ENCODE results near the gene PAQR3. TPM values are rescaled to one million over a fixed set of nuclear protein-coding genes. Genes with fewer than 3 reads are reported as not detected.

Gene PAQR3, protein sequence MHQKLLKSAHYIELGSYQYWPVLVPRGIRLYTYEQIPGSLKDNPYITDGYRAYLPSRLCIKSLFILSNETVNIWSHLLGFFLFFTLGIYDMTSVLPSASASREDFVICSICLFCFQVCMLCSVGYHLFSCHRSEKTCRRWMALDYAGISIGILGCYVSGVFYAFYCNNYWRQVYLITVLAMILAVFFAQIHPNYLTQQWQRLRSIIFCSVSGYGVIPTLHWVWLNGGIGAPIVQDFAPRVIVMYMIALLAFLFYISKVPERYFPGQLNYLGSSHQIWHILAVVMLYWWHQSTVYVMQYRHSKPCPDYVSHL
- total RNA-seq: 10 to 100 TPM; 13.0 to 15.2 TPM

DNA sequence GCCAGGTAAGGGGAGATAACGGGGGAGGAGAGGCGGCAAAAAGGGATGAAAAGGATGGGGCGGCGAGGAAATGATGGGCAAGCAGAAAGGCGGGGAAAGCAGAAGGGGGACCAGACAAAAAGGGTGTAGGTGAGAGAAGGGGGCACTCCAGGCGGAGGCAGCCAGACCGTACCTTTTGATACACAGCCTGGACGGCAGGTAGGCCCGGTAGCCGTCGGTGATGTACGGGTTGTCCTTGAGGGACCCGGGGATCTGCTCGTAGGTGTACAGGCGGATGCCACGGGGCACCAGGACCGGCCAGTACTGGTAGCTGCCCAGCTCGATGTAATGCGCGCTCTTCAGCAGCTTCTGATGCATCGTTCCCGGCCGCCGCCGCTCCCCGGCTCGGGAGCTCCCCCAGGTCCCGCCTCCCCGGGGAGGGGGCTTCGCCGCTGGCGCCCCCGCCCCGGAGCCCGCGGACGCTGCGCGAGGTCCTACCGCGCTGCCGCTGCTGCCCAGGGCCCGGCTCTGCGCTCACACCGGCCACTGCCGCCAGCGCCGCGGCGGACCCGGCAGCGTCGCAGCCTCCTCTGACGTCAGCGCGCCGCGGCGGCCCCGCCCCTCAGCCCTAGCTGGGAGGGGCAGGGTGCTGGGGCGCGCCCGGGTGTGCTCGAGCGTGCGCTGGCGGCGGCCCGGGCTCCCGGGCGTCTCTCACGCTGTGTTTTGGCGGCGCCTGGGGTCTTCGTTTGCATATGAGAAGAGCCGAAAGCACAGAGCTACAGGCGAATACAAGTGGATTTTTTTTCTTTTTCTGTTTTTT is at the start of gene PAQR3:
Gene PAQR3, minus strand, starts transcription at position 571 of the 799 bp plus-strand sequence. Its CDS starts 214 bp downstream, at position 357.
- POLR2A ChIA-PET: no interaction called here

DNA sequence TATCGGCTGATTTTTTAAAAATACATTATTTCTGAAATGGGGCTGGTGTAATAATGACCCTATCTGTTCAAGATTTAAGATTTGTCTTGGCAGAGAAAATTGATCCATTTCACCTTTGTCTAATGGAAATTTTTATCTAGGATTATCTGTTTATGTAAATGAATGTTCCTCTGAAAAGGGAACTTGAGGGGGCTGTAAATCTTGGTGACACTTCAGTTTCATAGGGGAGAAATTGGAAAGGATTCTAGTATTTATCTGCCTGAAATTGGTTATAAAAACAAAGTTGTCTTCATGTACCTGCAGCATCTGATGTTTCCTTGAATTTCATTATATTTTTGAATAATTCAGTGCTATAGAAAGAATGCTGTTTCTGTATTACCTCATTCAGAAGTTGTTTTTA is 48.4 kb upstream of the PAQR3 start:
- CTCF ChIA-PET: no interaction called here
- POLR2A ChIA-PET: no interaction called here

More for the DNA sequence above, at the start of gene PAQR3:
- CTCF ChIA-PET: interaction anchor here (0.7 to 1.5 kb wide), 2 partner anchors 12 to 13 kb away, joined by 3 to 4 read pairs; no protein-coding TSS in a partner anchor

DNA sequence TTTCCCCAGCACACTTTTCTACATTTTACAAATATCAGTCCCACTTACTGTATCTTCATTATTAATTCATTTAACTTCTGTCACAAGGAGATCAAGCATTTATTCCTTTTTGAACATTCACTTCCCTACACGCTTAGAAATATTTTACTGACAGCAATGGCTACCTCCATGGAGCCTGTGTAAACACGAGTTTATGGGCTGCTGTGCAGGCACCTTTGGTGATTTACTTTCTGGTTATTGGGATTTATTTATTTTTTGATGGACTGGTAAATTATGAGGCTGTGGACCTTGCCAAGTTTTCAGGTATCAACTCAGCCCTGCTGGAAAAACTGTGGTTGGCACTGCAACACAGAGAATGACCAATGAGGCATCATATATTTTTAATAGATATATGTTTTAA is 45.4 kb upstream of the PAQR3 start:
- ChIA-PET CTCF (no interaction called here), POLR2A (no interaction called here)

DNA sequence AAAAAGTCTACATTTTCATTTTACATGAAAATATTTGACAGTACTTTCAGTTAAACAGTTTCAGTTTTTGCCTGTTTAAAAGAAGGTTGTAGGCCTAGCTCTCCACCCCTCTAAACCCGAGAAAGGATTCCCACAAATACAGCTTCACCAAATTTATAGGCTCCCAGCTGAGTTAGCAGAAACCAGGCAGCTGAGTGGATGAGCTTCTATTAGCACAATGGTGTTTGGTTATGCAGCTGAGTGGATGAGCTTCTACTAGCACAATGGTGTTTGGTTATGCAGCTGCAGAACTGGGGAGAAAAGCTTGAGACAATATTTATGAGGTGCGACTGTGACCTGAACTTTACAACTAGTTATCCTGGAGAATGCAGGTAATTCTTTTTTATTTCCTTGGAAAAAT is 36.6 kb upstream of the PAQR3 start:
- ChIA-PET POLR2A (no interaction called here), CTCF (no interaction called here)

DNA sequence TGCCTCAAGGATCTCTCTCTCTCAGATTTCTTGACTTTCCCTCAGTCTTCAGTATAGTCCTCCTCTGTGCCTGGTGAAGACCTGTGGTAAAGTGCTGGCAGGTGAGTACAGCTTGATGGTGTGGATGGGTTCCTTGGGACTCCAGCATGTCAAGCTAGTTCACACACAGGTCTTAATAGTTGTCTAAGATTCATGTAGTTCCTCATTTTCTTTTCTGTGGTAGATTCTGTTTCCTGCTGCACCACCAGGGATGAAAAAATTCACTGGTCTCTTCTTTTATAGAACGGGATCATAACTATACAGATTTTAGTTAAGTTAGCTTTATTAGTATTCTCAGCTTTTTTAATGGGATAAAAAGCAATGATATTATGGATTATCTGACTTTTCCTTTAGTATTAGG is 32.5 kb upstream of the PAQR3 start:
- POLR2A ChIA-PET: no interaction called here
- CTCF ChIA-PET: no interaction called here

DNA sequence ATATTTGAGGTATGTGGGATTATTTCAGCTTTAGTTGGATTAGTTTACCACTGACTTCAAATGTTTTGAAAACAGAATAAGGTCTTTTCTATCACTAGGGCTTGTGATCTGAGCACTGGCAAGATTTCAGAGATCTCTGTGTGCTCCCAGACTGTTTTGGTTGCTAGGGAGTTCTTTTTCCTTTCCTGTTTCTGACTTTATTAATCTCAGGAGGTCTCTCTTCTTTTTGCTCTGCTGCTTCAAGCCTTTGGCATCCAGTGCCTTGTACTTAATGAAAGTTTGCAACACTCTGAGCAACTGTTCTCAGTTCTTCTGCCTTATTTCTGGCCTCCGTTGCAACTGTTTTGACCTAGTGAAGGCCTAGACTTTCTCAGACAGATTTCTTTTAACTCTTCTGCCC is 32.1 kb upstream of the PAQR3 start:
- ChIA-PET POLR2A (no interaction called here), CTCF (no interaction called here)

DNA sequence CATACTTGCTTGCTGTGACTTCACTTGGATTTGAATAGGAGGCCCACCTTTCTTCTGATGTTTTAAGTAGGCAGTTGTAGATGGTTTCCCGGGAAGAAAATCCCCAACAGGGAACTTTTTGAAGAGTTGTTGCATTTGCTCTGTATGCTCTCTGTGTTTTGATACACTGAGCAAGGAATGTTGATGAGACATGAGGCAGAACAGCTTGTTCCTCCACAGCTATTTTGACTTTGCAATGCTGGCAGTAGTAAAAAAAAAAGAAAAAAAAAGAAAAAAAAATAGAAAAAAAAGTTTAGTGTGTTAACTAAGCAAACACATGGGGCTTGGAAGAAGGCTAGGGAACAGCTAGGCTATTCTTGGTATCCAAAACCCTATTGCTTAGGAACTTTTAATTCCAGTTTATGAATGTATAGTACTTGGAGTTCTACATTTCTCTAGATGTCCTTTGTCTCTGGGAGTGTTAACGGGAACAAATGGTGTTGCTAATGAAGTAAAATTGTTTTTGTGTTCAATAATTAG is 23.4 kb upstream of the PAQR3 start:
- CTCF ChIA-PET: no interaction called here
- POLR2A ChIA-PET: no interaction called here

DNA sequence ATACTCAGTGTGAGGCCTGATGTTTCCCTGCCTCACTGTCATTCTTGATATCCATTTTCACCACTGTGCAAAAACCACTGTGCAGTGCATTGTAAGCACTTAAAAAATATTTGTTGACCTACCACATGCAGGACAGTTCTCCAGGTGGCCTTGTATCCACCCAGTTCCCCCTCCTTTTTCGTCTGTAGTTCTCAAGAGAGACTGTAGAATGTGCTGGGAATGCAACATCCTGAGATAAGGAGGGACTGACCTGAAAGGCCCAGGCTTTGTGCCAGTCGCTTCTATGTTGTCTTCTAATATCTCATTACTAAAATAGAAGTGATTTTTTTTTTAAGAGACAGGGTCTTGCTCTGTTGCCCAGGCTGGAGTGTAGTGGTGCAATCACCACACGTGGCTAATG is 21.7 kb upstream of the PAQR3 start:
- ChIA-PET POLR2A (no interaction called here), CTCF (no interaction called here)

DNA sequence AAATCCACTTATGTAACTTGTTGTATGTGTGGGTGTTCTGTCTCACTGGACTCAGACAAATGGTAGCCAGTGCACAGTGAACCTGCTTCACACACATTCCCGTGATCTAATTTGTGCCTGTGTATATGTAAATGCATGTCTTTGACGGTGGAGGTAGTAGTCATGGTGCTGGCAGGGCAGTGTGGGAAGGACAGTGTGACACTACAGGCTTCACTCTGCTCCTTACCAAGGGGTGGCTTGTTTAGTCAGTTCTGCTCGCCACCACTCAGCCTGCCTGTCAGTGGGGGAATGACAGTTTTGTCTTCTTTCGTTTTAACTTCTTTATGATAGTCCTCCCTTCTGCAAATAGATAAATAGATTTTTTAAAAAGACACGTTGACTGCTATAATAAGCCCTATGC is 17.7 kb upstream of the PAQR3 start:
- CTCF ChIA-PET: no interaction called here
- POLR2A ChIA-PET: no interaction called here

DNA sequence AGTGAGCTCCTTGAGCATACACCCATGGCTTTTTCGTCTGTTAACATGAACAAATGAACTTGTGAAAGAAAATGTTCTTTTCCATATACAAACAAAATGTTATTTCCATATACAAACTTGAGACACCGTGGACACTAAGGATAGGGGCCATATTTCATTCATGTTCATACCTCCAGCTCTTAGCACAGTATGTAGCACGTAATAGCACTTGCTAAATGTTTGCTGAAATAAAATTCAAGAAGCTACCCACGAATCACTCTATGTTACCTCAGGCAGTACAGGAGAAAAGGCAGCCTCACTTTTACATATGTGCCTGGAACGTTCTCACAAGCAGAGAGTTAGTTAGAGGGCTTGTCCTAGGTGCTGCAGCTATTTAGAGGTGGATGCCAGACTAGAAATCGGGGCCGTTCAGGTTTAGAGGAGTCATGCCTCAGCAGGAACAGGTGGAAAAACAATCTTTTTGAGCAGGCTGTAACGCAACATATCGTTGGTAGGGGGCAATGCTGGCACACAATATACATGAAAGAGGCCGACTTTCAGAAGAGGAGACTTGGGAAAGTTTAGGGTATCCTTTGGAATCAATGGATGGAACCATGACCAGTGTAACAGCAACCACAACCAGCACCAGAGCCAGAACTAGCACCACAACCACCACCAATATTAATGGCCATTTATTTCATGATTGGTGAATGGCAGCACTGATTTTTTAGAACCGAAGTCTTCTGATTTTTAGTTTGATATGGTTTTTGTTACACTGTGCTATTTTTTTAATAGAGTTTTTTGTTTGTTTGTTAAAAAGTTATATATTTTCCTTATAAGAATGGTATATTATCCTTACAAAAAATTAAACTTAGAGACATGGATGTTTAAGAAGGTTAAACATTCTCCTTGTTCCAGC is 14.8 kb upstream of the PAQR3 start:
- POLR2A ChIA-PET: no interaction called here
- CTCF ChIA-PET: no interaction called here

DNA sequence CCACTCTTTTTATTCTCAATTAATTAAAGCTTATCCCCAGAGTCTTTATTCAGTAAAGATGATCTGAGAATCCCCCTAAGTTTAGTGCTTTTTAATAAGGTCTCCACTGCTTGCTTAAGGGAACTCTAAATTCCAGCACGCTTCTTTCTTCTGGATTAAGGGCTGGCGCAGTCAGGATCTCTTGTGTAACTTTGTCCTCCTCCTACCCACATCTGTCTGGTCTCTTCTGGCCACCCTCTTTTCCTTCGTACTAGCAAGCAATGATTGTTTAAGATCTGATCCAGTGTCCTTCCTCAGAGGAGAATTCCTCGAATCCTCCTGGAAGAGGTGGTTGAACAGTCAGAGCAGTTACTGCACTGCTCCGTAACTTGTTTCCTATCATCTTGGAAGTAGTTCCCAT is 14.0 kb upstream of the PAQR3 start:
- POLR2A ChIA-PET: no interaction called here
- CTCF ChIA-PET: interaction anchor here (0.9 to 1.5 kb wide), 4 partner anchors 14 to 1263 kb away, joined by 3 to 4 read pairs (median 3); partner anchors contain the start of gene PAQR3

DNA sequence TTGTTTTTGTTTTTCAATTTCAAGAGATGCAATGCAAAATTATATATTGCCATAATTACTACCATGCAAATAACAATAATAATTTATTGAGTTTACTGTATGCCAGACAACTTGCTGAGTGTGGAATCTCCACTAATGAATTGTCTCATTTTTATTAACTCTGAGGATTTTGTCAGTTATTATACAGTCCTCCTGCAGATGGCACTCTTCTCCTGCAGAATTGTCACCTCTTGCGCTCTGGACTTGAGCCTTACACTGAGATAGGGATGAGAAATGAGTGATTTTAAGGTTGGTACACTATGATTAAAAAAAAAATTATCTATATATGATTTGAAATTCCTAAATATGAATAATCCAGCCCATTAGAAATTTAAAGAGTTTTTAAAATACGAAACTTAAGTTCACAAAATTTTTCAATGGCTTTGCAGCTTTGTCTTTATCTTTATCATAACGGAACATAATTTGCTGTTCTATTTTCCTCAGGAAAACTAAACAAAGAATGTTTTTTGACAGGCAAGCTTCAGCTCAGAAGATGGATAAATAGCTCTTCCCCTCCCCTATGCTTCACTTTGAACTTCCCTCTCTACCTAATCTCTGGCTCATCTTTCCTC is 12.7 kb upstream of the PAQR3 start:
- ChIA-PET POLR2A (no interaction called here), CTCF (interaction anchor here (1.1 to 1.5 kb wide), 3 partner anchors 13 to 1264 kb away, joined by 3 to 4 read pairs (median 3); partner anchors contain the start of gene PAQR3)

DNA sequence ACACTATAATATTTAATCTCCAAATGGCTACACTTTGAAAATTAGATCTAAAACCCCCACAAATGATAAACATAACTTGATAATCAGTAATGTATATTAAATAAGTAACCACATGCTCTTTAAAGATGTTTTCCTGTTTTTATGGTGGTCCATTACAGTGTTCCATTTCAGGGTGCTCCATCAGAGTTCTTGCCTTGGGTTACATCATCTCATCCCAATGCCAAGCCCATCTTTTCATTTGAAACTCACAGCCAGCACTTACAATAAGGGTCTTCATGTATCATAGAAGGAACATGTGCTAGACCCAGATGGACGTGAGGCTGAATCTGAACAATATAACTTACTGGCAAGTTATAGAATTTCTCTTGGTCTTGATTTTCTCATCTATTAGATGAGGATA is 10.5 kb upstream of the PAQR3 start:
- POLR2A ChIA-PET: no interaction called here
- CTCF ChIA-PET: no interaction called here

DNA sequence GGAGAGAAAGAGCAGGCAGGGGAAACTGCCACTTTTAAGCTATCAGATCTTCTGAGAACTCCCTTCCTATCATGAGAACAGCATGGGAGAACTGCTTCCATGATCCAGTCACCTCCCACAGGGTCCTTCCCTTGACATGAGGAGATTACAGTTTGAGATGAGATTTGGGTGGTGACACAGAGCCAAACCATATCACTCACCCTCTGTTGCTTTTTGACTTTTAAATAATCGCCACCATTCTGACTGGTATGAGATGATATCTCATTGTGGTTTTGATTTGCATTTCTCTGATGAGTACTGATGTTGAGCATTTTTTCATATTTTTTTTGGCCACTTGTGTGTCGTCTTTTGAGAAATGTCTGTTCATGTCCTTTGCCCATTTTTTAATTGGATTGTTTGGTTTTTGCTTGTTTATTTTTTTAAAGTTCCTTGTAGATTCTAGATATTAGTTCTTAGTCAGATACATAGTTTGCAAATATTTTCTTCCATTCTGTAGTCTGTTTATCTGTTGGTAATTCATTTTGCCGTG is 6.5 kb upstream of the PAQR3 start:
- CTCF ChIA-PET: no interaction called here

DNA sequence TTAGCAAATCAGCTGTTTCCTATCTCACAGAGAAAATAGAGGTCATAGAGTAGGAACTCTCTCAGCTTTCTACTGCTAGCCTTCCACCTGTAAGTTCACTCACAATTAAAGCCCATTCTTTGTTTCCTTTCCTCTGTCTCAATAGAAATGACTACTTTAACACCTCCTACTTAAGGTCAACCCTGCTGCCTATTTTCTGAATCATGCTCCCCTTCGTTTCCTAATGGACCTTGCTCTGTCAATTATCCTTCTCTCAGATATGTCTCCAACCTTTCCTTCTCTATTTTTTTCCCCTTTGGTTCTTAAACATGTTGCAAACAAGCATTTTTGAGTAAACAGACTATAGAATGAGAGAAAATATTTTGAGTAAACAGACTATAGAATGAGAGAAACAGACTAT is 5.1 kb upstream of the PAQR3 start:
- POLR2A ChIA-PET: no interaction called here
- CTCF ChIA-PET: no interaction called here

More for the DNA sequence above, 6.5 kb upstream of the PAQR3 start:
- POLR2A ChIA-PET: no interaction called here

DNA sequence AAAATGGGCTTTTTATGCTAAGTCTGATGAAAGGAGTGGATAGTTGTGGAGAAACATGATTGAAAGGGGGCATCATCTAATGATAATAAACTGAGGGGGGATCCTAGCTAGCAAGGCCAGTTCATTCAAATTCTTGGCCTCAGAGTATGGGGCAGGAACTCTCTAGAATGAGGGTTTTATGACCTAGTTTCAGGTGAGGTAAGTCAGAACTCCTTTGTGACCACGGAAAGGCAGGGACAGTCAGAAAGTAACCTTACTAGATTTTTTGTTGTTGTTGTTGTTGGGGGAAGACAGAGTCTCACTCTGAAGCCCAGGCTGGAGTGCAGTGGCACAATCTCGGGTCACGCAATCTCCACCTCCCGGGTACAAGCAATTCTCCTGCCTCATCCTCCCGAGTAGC is 1.5 kb upstream of the PAQR3 start:
- POLR2A ChIA-PET: no interaction called here

DNA sequence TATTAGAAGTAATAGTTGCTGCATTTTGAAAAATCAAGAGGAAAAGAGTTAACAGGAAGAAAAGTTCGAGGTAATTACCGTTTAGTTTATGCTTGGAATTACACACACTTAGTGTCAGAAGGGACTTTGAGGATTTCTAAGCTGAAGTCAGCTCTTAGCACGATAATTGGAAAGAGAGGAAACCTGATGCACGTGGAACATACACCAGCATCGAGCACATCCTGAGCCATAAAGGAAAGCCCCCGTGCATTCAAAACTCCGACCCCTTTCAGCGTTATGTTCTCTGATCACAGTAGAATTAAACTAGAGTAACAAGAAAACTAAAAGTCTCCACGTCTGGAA is 400 bp upstream of the PAQR3 start:
- CTCF ChIA-PET: interaction anchor here (0.7 to 1.5 kb wide), 2 partner anchors 12 to 13 kb away, joined by 3 to 4 read pairs; no protein-coding TSS in a partner anchor
- POLR2A ChIA-PET: no interaction called here

More for the DNA sequence above, 1.5 kb upstream of the PAQR3 start:
- CTCF ChIA-PET: interaction anchor here (1.0 kb wide), 1 partner anchor 1242 kb away, joined by 3 read pairs; no protein-coding TSS in a partner anchor

DNA sequence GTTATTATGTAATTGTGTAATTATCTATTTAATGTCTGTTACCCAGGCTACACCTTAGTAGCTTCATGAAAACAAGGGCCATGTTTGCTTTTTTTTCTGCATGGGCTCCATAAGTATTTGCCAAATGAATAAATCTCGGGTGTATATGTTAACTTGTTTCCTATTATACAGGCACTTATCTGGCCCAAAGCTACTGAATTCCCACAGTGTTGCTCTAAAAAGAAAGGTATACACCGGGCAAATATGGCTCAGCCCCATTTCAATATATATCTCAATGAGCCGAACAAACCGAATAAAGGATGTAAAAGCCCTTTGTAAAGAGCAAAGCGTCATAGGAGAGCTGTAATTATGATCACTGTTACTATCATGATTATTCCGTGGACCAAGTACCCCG is 767 bp downstream of the PAQR3 start:
- CTCF ChIA-PET: interaction anchor here (1.5 kb wide), 1 partner anchor 14 kb away, joined by 4 read pairs; no protein-coding TSS in a partner anchor
- POLR2A ChIA-PET: interaction anchor here (0.6 kb wide), 1 partner anchor 1795 kb away, joined by 4 read pairs; no protein-coding TSS in a partner anchor

DNA sequence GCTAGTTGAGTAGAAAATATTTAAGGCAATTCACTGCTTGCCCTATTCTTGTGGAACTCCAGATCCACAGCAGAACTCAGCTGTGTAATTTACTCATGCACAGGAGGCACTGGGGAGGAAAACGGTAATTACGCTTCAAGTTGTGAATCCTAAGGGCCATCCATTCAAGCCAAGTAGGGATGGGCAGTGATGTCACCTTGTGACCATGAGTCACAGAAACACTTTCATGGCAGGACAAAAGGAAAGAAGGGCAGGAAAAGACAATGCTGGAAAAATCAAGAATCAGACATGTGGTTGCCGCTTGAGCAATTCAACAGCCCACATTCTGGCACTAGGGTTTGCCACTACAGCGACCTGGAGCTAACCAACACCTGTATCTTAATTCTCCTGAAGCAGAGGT is 1.4 kb downstream of the PAQR3 start:
- POLR2A ChIA-PET: interaction anchor here (0.6 kb wide), 1 partner anchor 1796 kb away, joined by 4 read pairs; no protein-coding TSS in a partner anchor

More for the DNA sequence above, 1.4 kb downstream of the PAQR3 start:
- CTCF ChIA-PET: no interaction called here
